Right lobe of liver (tissue), 4 donors: ENCODE data around the gene DDC.

Source experiments
- CTCF ChIP-seq, 4 donors: fragments of 200-600 bp in 3 of 4; fragments of 450-650 bp in 1 of 4; IDR thresholded peaks; one replicate each; pipeline versions ENCODE4 v1.5.1 to v1.8.0; 2016 to 2022; ENCODE audit warnings: antibody characterized with exemption in 4 of 4, mild to moderate bottlenecking in 2 of 4
- POLR2A ChIP-seq: fragments of 450-650 bp; IDR thresholded peaks from one replicate; pipeline ENCODE4 v1.6.1; 2017; ENCODE audit warnings: antibody characterized with exemption, mild to moderate bottlenecking
- donor health status: DM: no; HTN: no; CAD: no.
- donor health status: DM: no; HTN: no; CAD: no.
- donor health status: DM: no; HTN: yes; CAD: no.

DNA sequence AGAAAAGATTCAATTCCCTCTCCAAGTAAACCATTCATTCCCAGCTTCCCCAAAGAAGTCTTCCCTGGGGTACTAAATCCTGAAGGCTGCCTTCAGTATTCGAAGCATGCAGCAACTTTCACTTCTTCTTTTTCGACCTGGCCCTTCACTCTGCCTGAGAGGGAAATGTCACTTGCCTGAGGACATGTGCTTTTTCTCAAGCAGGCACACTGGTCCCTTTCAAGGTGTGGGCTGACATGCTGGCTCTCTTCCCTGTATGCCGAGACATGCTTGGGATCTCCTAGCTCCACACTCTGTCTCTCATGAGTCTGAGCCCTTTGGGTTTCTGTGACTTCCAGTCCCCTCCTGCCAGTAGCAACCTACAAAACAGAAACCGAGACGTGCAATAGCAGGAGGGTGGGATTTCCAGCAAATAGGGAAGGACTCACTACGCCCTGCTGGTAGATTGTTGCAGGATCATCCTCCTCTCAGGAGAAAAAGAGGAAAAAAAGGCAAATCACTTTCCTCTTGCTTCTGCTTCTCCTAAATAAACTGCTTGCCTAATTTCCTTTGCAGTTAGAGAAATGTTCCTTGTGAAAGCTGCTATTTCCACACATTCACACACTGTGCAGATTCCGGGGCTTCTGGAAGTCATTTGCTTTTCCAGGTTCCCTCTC is 148.6 kb downstream of the DDC start:
- TF ChIP-seq CTCF (IDR thresholded peaks at IDR 0.05) (no peak), POLR2A (no peak)
